OCI-LY1 (cell line): Measurements from ENCODE around the gene NSRP1.

Experiments
- H2AFZ ChIP-seq: fragments of 200-600 bp; sonication (generic), shearing (Covaris generic); 2 replicates; pipeline ENCODE4 v1.6.0; 2014; ENCODE audit warnings: antibody characterized with exemption, mild to moderate bottlenecking, low read length
- H3F3A ChIP-seq: fragments of 200-600 bp; sonication (generic), shearing (Covaris generic); 2 replicates; pipeline ENCODE4 v1.6.0; 2014; ENCODE audit warnings: mild to moderate bottlenecking, antibody characterized with exemption, low read length, moderate library complexity; ENCODE audit not compliant: insufficient read depth
- H3K27ac ChIP-seq: fragments of 200-600 bp; sonication (generic); 2 replicates; pipeline ENCODE4 v1.5.1; 2014; ENCODE audit warnings: low read length, mixed run types, mild to moderate bottlenecking, low read depth; ENCODE audit not compliant: poor library complexity, severe bottlenecking
- H3K27me3 ChIP-seq: fragments of 200-600 bp; sonication (generic); 2 replicates; pipeline ENCODE4 v1.6.0; 2014; ENCODE audit warnings: antibody characterized with exemption, mild to moderate bottlenecking, low read length, moderate library complexity; ENCODE audit not compliant: insufficient read depth
- H3K36me3 ChIP-seq: fragments of 200-600 bp; sonication (generic); 2 replicates; pipeline ENCODE4 v1.6.1; 2014; ENCODE audit warnings: mild to moderate bottlenecking, antibody characterized with exemption, low read length, moderate library complexity, mixed read lengths; ENCODE audit not compliant: insufficient read depth
- H3K4me1 ChIP-seq: fragments of 200-600 bp; sonication (generic); 2 replicates; pipeline ENCODE4 v1.5.1; 2014; ENCODE audit warnings: mild to moderate bottlenecking, low read length, moderate library complexity; ENCODE audit not compliant: insufficient read depth, severe bottlenecking
- H3K4me2 ChIP-seq: fragments of 200-600 bp; sonication (generic), shearing (Covaris generic); 2 replicates; pipeline ENCODE4 v1.6.1; 2014; ENCODE audit warnings: low read length
- H3K4me3 ChIP-seq: fragments of 200-600 bp; sonication (generic); 2 replicates; pipeline ENCODE4 v1.5.1; 2014; ENCODE audit warnings: low read length, low read depth, mild to moderate bottlenecking, mixed read lengths; ENCODE audit not compliant: poor library complexity, severe bottlenecking
- H3K79me2 ChIP-seq: fragments of 200-600 bp; shearing (Covaris generic); 2 replicates; pipeline ENCODE4 v1.6.1; 2016; ENCODE audit warnings: mixed run types, low read length, mixed read lengths; ENCODE audit not compliant: insufficient read depth
- H3K9ac ChIP-seq: fragments of 200-600 bp; sonication (generic), shearing (Covaris generic); 2 replicates; pipeline ENCODE4 v1.6.1; 2014; ENCODE audit warnings: mild to moderate bottlenecking, low read length, mixed read lengths
- H3K9me2 ChIP-seq: fragments of 200-600 bp; sonication (generic), shearing (Covaris generic); 2 replicates; pipeline ENCODE4 v1.6.1; 2014; ENCODE audit warnings: low read depth, mild to moderate bottlenecking, low read length, mixed read lengths
- H3K9me3 ChIP-seq: fragments of 200-600 bp; shearing (Covaris generic); 2 replicates; pipeline ENCODE4 v1.6.1; 2014; ENCODE audit warnings: low read length, mixed read lengths
- H4K20me1 ChIP-seq: fragments of 200-600 bp; sonication (generic), shearing (Covaris generic); 2 replicates; pipeline ENCODE4 v1.6.0; 2016; ENCODE audit warnings: mild to moderate bottlenecking, low read length; ENCODE audit not compliant: insufficient read depth
- CTCF ChIP-seq: fragments of 200-600 bp; sonication (generic), shearing (Covaris generic); IDR thresholded peaks from 2 replicates; pipeline ENCODE4 v1.5.1; 2017; ENCODE audit warnings: mild to moderate bottlenecking, antibody characterized with exemption, low read length, moderate library complexity, mixed read lengths
- EZH2 ChIP-seq: fragments of 200-600 bp; sonication (generic), shearing (Covaris generic); IDR thresholded peaks from 2 replicates; pipeline ENCODE4 v1.8.0; 2017; ENCODE audit warnings: borderline replicate concordance, mixed run types, mild to moderate bottlenecking, antibody characterized with exemption, low read length, moderate library complexity, mixed read lengths

NSRP1 gene

GRCh38 chr17:30124273-30124796 is 7.7 kb downstream of the NSRP1 start:
- Histone ChIP-seq H3K9me3 (no peaks in the 10 kb centered on the region), H3K4me3 (no peak overlapping the region), H3F3A (peaks cover 4% of the 10 kb centered on the region; the same call in 1 of the 2 replicates), H3K27me3 (no peaks in the 10 kb centered on the region), H3K36me3 (peaks cover 75% of the 10 kb centered on the region), H3K9me2 (no peaks in the 10 kb centered on the region), H4K20me1 (0 out of 2 replicates have a peak, but pooled peaks cover 2% of the 10 kb centered on the region), H3K79me2 (peaks cover 77% of the 10 kb centered on the region), H3K27ac (no peak overlapping the region), H3K9ac (no peak overlapping the region), H3K4me1 (peaks cover 14% of the 10 kb centered on the region), H3K4me2 (no peak overlapping the region), H2AFZ (no peak overlapping the region)
- TF ChIP-seq EZH2, result no peak
- no peak for TF ChIP-seq CTCF

GRCh38 chr17:30130121-30130520 is 13.5 kb downstream of the NSRP1 start:
- TF ChIP-seq CTCF (no peak), EZH2 (no peak)
- Histone ChIP-seq H2AFZ (no peak overlapping the region), H3K79me2 (peaks cover 47% of the 10 kb centered on the region), H3K36me3 (peaks cover 85% of the 10 kb centered on the region), H3K4me2 (no peak overlapping the region), H3K27ac (no peak overlapping the region), H3K27me3 (no peaks in the 10 kb centered on the region), H3K4me1 (no peaks in the 10 kb centered on the region), H3F3A (no peaks in the 10 kb centered on the region), H3K4me3 (no peak overlapping the region), H3K9ac (no peak overlapping the region), H4K20me1 (0 out of 2 replicates have a peak, but pooled peaks cover 2% of the 10 kb centered on the region), H3K9me2 (no peaks in the 10 kb centered on the region), H3K9me3 (no peaks in the 10 kb centered on the region)

- Histone ChIP-seq H3K9me2 (no peaks in the 10 kb centered on the region), H3K79me2 (peaks cover 28% of the 10 kb centered on the region), H2AFZ (no peak overlapping the region), H3K4me1 (no peaks in the 10 kb centered on the region), H4K20me1 (no peaks in the 10 kb centered on the region), H3K36me3 (peaks cover 84% of the 10 kb centered on the region), H3K27me3 (no peaks in the 10 kb centered on the region), H3K4me3 (no peak overlapping the region), H3K9ac (no peak overlapping the region), H3K4me2 (no peak overlapping the region), H3F3A (no peaks in the 10 kb centered on the region), H3K9me3 (no peaks in the 10 kb centered on the region), H3K27ac (no peak overlapping the region)
- TF ChIP-seq CTCF (no peak), EZH2 (no peak)
Observed at GRCh38 chr17:30132615-30133014, 16.0 kb downstream of the NSRP1 start.
